HEK293 (cell line): ENCODE data around the gene ALKAL2.

Source experiments
- CTCF ChIP-seq: fragments of 450-650 bp; formaldehyde crosslinking; IDR thresholded peaks from 2 replicates; pipeline ENCODE4 v1.5.1; 2016; ENCODE audit warnings: missing biosample characterization, missing genetic modification characterization
- GLIS2 ChIP-seq: fragments of 450-650 bp; formaldehyde crosslinking; IDR thresholded peaks from 2 replicates; pipeline ENCODE4 v1.5.1; 2016; ENCODE audit warnings: missing biosample characterization, missing genetic modification characterization
- TSHZ1 ChIP-seq: fragments of 450-650 bp; formaldehyde crosslinking; IDR thresholded peaks from 2 replicates; pipeline ENCODE4 v1.5.1; 2016; ENCODE audit warnings: missing biosample characterization, missing genetic modification characterization, borderline replicate concordance
- YY1 ChIP-seq: fragments of 450-650 bp; formaldehyde crosslinking; IDR thresholded peaks from 2 replicates; pipeline ENCODE4 v1.5.1; 2018; ENCODE audit warnings: missing biosample characterization, missing genetic modification characterization
- ZBTB20 ChIP-seq: fragments of 450-650 bp; formaldehyde crosslinking; IDR thresholded peaks from 2 replicates; pipeline ENCODE4 v1.5.1; 2016; ENCODE audit warnings: missing biosample characterization, missing genetic modification characterization
- TF ChIP-seq, protein P1 (sequence below): sonication (generic); formaldehyde crosslinking; IDR thresholded peaks from 2 replicates; pipeline ENCODE4 v1.8.1; 2022; ENCODE audit warnings: mild to moderate bottlenecking, moderate library complexity, missing genetic modification reagents

DNA sequence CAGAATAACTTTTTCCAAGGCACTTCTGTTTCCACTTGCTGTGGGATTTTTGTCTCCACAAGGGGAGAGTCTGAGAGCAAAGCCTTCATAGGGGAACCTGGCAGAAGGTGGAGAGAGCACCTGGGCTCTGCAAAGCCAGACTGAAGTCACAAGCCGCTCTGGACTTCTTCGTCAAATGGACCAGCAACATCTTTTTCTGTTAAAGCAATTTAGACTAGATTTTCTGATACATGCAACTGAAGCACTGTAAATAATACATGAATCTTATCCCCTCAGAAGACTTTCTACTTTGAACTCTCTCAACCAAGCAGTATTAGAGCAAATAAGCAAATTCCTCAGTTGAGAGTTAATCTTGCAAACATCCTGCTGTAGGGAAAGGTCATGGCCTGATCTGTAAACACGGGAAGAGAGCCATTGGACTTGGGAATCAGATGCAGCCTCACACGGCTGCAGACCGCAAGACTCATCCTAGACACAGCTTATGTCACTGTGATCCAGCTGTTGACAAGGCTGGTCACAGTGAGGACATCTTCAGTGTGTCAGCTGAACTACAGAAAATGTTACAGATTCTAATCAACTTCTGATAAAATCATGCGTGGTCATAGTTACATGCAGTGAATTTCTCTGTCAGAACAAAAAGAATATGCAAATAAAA lies 27.3 kb downstream of the ALKAL2 start:
- TF ChIP-seq YY1 (tag by site-specific recombination) (no peak), CTCF (tag by site-specific recombination) (no peak), ZBTB20 (no peak), TSHZ1 (tag by site-specific recombination) (no peak), GLIS2 (tag by site-specific recombination) (no peak)
- TF ChIP-seq, protein P1, sequence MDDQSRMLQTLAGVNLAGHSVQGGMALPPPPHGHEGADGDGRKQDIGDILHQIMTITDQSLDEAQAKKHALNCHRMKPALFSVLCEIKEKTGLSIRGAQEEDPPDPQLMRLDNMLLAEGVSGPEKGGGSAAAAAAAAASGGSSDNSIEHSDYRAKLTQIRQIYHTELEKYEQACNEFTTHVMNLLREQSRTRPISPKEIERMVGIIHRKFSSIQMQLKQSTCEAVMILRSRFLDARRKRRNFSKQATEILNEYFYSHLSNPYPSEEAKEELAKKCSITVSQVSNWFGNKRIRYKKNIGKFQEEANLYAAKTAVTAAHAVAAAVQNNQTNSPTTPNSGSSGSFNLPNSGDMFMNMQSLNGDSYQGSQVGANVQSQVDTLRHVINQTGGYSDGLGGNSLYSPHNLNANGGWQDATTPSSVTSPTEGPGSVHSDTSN (CRISPR knock-in tag), result no peak
